ENCODE results near the gene TNIP1. TPM values are rescaled to one million over a fixed set of nuclear protein-coding genes. Genes with fewer than 3 reads are reported as not detected.

The TNIP1 gene
- total RNA-seq, 1 experiment from 2014 or later = 339 TPM

DNA sequence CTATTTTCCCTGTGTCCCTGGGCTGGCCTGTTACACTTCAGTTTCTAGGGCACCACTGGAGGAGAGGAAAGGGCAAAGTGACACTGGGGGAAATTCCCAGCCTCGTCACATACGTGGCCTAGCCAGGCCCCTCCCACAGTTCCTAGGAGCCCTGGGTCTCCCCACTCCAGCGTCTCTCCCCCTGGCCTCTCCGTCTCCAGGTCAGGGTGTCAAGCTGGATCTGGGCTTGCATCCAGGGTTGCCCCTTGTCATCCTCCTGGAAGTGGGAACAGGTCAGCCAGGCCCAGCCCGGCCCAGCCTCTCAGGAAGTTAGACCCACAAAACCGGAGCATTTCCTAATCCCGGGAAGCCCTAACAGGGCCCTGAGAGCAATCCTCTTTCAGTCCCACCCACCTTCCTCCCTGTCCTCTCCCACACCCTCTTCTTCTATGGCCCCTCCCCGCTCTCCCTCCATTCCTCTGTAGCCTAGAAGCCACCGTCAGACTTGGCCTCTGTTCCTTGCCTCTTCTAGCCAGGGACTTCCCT lies 4.7 kb upstream of the TNIP1 start:
- peak overlapping the region; percentile 85 for H3K27ac Mint-ChIP-seq (ENCODE audit: unreplicated experiment)
- no TSS peak for BruUV-seq (replicated peaks)
- intact Hi-C loops (cut with micrococcal nuclease; ENCODE audit: unreplicated experiment) = loop anchor here (1.0 to 5.0 kb wide), 2 partner anchors 10 to 33 kb away; no protein-coding TSS in a partner anchor

DNA sequence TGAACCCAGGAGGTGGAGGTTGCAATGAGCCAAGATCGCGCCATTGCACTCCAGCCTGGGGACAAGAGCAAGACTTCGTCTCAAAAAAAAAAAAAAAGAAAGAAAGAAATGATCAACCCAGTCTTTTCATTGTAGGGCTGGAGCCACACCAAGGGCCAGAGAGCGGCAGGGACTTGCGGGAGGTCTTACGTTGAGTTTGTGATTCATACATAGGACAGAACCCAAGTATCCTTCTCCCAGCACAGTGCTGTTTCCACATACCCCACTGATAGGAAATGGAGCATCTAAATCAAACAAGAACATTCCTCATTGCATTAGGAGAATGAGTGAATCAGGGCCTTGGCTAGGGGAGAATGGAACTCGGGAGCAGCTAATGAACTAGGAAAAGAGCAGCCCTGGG lies 3.5 kb upstream of the TNIP1 start:
- BruUV-seq (replicated peaks) = no TSS peak
- CTCF ChIA-PET = interaction anchor here (0.9 to 1.3 kb wide), 2 partner anchors 10 to 12 kb away, joined by 4 read pairs; no protein-coding TSS in a partner anchor
- DNase-seq = no peak
- intact Hi-C loops (cut with micrococcal nuclease; ENCODE audit: unreplicated experiment) = no loop called here
- Mint-ChIP-seq H3K4me3 (ENCODE audit: low read depth, unreplicated experiment) (peak overlapping the region; percentile 75), H3K9me3 (ENCODE audit: low read depth, unreplicated experiment) (no peaks in the 10 kb centered on the region), H3K4me1 (ENCODE audit: low read depth, unreplicated experiment) (peaks cover 72% of the 10 kb centered on the region), H3K27me3 (ENCODE audit: unreplicated experiment) (no peaks in the 10 kb centered on the region), H3K36me3 (ENCODE audit: insufficient read depth, unreplicated experiment) (peaks cover 76% of the 10 kb centered on the region), H3K27ac (ENCODE audit: unreplicated experiment) (peak overlapping the region; percentile 85)
- no peak for TF ChIP-seq CTCF (IDR thresholded peaks at IDR 0.05; ENCODE audit: unreplicated experiment)

More for the DNA sequence above, 4.7 kb upstream of the TNIP1 start:
- CTCF ChIA-PET = interaction anchor here (0.6 to 2.7 kb wide), 2 partner anchors 11 to 34 kb away, joined by 3 to 14 read pairs; no protein-coding TSS in a partner anchor
- Mint-ChIP-seq H3K36me3 (ENCODE audit: insufficient read depth, unreplicated experiment) (peaks cover 63% of the 10 kb centered on the region), H3K27me3 (ENCODE audit: unreplicated experiment) (no peaks in the 10 kb centered on the region), H3K9me3 (ENCODE audit: low read depth, unreplicated experiment) (no peaks in the 10 kb centered on the region), H3K4me1 (ENCODE audit: low read depth, unreplicated experiment) (peaks cover 61% of the 10 kb centered on the region), H3K4me3 (ENCODE audit: low read depth, unreplicated experiment) (peak overlapping the region; percentile 75)
- no peak for TF ChIP-seq CTCF (IDR thresholded peaks at IDR 0.05; ENCODE audit: unreplicated experiment)
- DNase-seq = peak; percentile 83

- Mint-ChIP-seq H3K9me3 (ENCODE audit: low read depth, unreplicated experiment) (no peaks in the 10 kb centered on the region), H3K36me3 (ENCODE audit: insufficient read depth, unreplicated experiment) (peaks cover 87% of the 10 kb centered on the region), H3K4me1 (ENCODE audit: low read depth, unreplicated experiment) (peaks cover 73% of the 10 kb centered on the region), H3K27me3 (ENCODE audit: unreplicated experiment) (no peaks in the 10 kb centered on the region), H3K4me3 (ENCODE audit: low read depth, unreplicated experiment) (peak overlapping the region; percentile 75), H3K27ac (ENCODE audit: unreplicated experiment) (peak overlapping the region; percentile 85)
- DNase-seq = peak; percentile 89
- intact Hi-C loops (cut with micrococcal nuclease; ENCODE audit: unreplicated experiment) = loop anchor here (2.0 kb wide), 1 partner anchor 32 kb away; no protein-coding TSS in a partner anchor
- no TSS peak for BruUV-seq (replicated peaks)
- TF ChIP-seq CTCF (IDR thresholded peaks at IDR 0.05; ENCODE audit: unreplicated experiment) = no peak
- CTCF ChIA-PET = interaction anchor here (0.7 to 3.0 kb wide), 10 partner anchors 8 to 383 kb away, joined by 3 to 13 read pairs (median 4); no protein-coding TSS in a partner anchor
Observed at GRCh38 chr5:151083081-151083676, 2.3 kb upstream of the TNIP1 start.

GRCh38 chr5:151082282-151082902 lies 1.6 kb upstream of the TNIP1 start:
- H3K4me1 Mint-ChIP-seq (ENCODE audit: low read depth, unreplicated experiment) = peaks cover 78% of the 10 kb centered on the region
- no TSS peak for BruUV-seq (replicated peaks)
- intact Hi-C loops (cut with micrococcal nuclease; ENCODE audit: unreplicated experiment) = loop anchor here (1.0 to 2.0 kb wide), 2 partner anchors 11 to 32 kb away; no protein-coding TSS in a partner anchor
- DNase-seq = peak; percentile 64
- H3K27ac Mint-ChIP-seq (ENCODE audit: unreplicated experiment) = peak overlapping the region; percentile 85
- CTCF ChIA-PET = interaction anchor here (0.7 to 3.0 kb wide), 6 partner anchors 17 to 383 kb away, joined by 3 to 13 read pairs (median 7); no protein-coding TSS in a partner anchor
- no peaks in the 10 kb centered on the region for H3K9me3 Mint-ChIP-seq (ENCODE audit: low read depth, unreplicated experiment)
- no peak for TF ChIP-seq CTCF (IDR thresholded peaks at IDR 0.05; ENCODE audit: unreplicated experiment)
- H3K4me3 Mint-ChIP-seq (ENCODE audit: low read depth, unreplicated experiment) = peak overlapping the region; percentile 75
- no peaks in the 10 kb centered on the region for H3K27me3 Mint-ChIP-seq (ENCODE audit: unreplicated experiment)
- peaks cover 95% of the 10 kb centered on the region for H3K36me3 Mint-ChIP-seq (ENCODE audit: insufficient read depth, unreplicated experiment)

All from Calu3 (cell line).